GM12891 (cell line): ENCODE measurements around the gene TENM4.

Experiments used
- PAX5 ChIP-seq: IDR thresholded peaks from 2 replicates; pipeline ENCODE4 v1.6.1; 2011; ENCODE audit warnings: low read length, moderate library complexity, mild to moderate bottlenecking; ENCODE audit not compliant: insufficient read depth, severe bottlenecking
- POLR2A ChIP-seq: IDR thresholded peaks from 2 replicates; pipeline ENCODE4 v1.6.1; 2011; ENCODE audit warnings: low read depth, low read length, control low read depth
- POLR2AphosphoS5 ChIP-seq: IDR thresholded peaks from 2 replicates; pipeline ENCODE4 v1.6.1; 2011; ENCODE audit warnings: low read depth, low read length, control low read depth
- SPI1 ChIP-seq: IDR thresholded peaks from 2 replicates; pipeline ENCODE4 v1.6.1; 2011; ENCODE audit warnings: low read depth, low read length, control low read depth
- TAF1 ChIP-seq: IDR thresholded peaks from 2 replicates; pipeline ENCODE4 v1.6.1; 2011; ENCODE audit warnings: low read depth, low read length, control low read depth

GRCh38 chr11:78657968-78658839 lies 782.6 kb downstream of the TENM4 start:
- no peak for TF ChIP-seq POLR2A
- no peak for TF ChIP-seq TAF1
- TF ChIP-seq POLR2AphosphoS5: no peak
- TF ChIP-seq PAX5: no peak
- TF ChIP-seq SPI1: no peak
